GM21381 (cell line): ENCODE results near the gene EPC1.

Source experiments
- ATAC-seq: cut with Tn5 transposase; IDR thresholded peaks from one replicate; pipeline ENCODE4 v1.9.1; 2021; ENCODE audit warnings: mild to moderate bottlenecking, moderate library complexity; ENCODE audit not compliant: unreplicated experiment

The EPC1 gene

GRCh38 chr10:32298075-32298812 lies 48.7 kb downstream of the EPC1 start:
- no peak for ATAC-seq

DNA sequence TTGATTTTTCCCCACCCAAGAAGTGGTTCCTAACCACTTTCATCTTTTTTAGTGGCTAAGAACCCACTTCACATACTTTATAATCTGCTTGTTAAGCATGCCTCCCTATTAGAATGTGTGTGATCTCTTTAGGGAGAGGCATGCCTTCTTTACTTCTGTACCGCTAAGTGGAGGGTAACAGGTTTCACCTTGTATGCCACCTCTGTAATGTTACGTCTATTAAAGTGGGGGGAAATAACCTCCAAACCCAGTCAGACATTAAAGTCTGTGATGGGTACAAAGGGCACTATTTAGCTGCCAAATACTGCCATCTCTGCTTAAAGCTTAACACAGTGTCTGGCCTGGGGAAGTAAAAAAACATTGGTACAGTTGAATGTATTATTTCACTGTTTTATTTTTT lies 51.9 kb downstream of the EPC1 start:
- ATAC-seq, result no peak

- no peak for ATAC-seq
These were observed 53.4 kb downstream of the EPC1 start for GRCh38 chr10:32293581-32293980.

DNA sequence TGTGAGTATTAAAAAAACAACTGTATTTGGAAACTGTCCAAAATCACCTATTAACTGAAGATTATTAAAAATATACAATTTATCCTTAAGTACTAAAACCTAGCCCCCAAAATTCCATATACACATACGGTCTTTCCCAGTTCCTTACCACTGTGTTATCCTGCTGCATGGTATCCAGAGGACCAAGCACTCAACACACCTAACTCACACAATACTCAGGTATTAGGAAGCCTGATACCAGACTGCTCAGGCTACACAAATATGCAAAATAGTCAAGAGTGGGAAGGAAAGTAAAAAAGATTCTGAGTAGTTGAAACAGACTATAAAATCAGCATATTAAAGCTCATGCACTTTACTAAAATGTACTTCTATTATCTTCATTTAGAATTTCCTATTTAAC lies 67.2 kb downstream of the EPC1 start:
- ATAC-seq, result no peak

DNA sequence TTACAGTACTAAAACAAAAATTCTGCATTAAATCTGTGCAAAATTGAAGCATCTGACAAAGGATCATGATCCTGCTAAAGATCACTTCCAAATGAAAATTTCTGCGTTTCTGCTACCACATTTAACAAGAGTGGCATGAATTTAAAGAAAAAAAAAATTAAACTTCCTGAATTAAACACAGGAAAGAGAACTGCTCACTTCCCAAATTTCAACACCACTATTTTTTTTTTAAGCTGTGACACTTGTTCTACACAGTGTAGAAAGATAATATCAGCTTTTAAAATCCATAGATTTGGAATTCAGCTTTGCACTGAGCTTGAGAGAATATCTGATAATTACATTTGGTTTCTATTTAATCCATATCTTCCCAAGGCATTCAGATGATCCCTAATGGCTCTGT lies 73.6 kb downstream of the EPC1 start:
- ATAC-seq, result no peak

DNA sequence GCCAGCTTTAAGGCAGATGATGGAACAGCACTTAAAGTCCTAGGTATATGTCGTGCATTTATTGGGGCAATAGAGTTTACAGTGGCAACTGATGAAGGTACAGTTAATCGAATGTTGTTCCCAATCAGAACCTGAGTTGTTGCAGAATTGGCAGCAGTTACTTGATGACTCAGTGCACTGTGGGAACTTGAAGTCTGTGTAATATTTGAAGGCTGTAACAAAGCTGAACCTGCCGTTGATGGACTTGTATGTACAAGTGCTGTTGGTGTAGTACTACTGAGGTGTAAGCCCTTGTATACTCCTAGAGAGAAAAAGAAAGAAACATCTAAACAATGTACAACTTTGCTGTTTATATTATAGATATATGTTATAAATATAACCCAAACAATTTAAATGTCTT lies 75.3 kb downstream of the EPC1 start:
- no peak for ATAC-seq

DNA sequence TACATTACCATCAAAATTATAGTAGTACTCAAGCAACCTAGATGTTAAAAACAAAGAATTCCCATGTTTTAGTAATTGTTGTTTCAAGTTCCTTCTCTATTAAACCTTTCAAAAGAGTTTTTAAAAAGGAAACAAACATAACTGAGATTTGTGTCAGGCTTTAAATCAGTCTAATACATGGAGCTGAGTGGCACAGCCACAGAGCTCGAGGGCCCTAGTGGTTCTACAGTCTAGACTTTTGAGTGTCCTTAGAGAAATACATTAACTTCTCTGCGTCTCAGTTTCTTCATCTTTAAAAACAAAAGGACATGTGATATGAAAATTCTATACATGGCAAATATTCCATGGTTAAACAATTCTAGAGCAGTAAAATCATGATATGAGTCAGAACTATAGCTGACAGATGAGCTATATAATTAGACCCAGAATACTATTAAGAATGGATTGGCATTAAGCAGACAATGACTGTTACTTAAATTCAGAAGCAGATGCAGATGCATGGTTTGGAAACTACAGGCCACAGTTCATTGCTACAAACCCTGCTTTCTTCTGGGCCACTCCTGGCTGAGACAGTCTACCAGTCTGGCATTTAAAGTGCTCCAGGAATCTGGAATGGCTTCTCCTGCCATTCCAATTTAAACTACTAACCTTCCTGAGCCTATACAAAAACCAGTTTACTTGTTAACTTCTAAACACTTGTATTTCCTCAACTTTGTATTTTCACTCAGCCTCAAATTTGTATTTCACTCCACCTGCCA lies 77.4 kb downstream of the EPC1 start:
- ATAC-seq, result no peak

DNA sequence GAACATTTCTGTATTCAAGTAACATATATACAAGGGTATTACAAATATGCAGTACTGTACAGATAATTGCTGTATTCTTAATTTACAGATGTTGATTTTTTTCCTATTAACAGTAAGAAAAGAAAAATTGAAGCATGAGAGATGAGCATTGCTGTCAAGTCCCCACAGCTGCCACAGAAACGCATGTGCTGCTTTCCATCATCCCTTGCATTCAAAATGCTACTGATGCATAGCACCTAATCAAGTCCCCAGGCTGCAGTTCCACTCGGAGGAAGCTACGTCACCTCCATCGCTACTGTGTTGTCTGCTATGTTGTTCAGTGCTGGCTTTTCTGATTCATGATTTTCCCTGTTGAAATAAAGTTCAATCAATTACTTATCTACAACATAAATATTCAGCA lies 78.2 kb downstream of the EPC1 start:
- ATAC-seq, result no peak

GRCh38 chr10:32266979-32267378 lies 80.0 kb downstream of the EPC1 start:
- ATAC-seq, result no peak

- ATAC-seq, result no peak
These were observed 80.4 kb downstream of the EPC1 start for GRCh38 chr10:32266566-32266965.

DNA sequence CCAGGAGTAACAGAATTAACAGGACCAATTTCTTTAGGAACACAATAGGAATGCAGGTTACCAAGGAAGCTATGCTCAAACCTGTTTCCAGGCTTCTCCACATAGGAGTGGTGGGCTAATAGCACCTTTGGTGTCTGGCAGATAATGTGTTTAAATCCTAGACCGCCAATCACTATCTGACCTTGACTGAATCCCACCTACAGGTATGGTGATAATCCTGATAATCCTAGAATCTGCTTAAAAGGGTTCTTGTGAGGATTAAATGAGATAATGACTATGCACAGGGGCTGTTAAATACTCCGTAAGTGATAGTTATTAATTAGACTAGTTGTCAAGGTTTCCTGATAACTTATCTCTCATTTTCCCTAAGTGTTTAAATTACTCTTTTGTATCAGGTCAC lies 81.2 kb downstream of the EPC1 start:
- ATAC-seq, result no peak

DNA sequence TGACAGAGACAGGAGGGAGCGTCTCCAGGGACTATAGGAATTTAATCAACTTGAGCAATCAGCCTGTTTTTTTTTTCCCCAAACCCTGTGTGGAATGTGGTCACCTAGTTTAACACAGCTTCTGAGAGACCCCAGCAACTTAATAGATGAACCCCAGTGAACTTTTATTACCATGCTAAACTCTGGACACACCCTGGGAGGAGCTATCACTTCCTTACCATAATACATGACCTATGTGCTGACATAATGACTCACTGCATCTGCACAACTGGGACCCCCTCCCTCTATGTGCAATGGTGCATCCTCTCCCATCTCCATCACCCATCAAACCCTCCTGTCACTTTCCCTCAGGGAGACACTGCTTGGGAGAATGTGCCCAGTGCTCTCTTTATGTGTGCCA lies 83.7 kb downstream of the EPC1 start:
- ATAC-seq, result no peak

GRCh38 chr10:32259551-32259950 lies 87.4 kb downstream of the EPC1 start:
- no peak for ATAC-seq

DNA sequence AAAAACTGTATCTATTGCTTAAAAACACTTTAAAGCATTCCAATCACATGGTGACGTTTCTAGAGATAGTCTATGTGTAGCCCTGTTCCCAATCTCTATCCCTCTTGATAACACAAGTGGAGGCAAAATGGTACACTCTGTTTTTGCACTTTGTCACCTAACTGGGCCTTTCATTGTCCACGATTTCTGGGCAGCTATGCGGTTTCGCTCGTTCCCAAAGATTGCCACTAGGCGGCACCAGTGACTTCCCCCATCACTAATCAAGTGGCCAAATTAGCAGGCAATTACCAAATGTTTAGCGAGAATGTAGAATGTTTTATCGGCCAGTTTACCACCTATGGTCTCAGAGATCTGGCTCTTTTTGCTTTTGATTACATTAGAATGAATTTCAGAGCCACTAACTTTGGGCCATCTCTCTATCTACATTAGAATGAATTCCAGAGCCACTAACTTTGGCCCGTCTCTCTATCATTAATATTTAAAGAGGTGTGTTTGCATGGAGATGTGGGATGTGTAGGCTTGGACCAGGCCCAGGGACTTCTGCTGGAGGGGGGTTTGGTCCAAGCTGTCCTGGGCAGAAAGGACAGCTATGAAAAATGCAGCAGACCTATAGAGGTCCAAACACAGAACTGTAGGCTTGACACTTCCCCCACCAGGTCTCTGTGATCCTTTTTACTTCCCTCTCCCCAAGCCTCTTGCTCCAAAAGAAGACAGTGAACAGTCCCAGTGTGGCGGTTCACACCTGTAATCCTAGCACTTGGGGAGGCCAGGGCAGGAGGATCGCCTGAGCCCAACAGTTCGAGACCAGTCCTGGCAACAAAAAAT lies 90.1 kb downstream of the EPC1 start:
- ATAC-seq, result peak; percentile 69

- ATAC-seq, result no peak
These were observed 93.1 kb downstream of the EPC1 start for GRCh38 chr10:32253821-32254220.

DNA sequence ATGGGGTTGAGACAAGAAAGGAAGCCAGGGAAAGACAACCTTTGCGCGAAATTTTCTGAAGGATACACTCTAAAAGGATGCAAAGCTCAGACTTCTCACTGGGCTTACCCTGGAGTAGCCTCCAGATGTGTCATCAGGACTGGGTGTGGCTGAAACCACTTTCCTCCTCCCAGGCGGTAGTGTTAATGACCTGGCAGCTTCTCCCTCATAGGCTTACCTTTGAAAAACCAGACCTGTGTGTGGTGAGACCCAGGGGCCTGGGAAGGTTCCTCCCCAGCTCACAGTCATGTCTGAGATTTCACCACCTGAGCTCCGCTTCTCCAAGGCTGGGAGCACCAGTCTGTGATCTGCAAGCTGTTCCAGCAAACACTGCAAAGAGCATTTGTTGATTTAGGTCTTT lies 93.7 kb downstream of the EPC1 start:
- no peak for ATAC-seq

- ATAC-seq, result peak; percentile 74
These were observed 96.5 kb downstream of the EPC1 start for GRCh38 chr10:32250489-32250888.

- ATAC-seq, result no peak
These were observed 100.3 kb downstream of the EPC1 start for GRCh38 chr10:32246685-32247084.

GRCh38 chr10:32245760-32246159 lies 101.2 kb downstream of the EPC1 start:
- ATAC-seq, result no peak

GRCh38 chr10:32244421-32245207 lies 102.3 kb downstream of the EPC1 start:
- no peak for ATAC-seq

DNA sequence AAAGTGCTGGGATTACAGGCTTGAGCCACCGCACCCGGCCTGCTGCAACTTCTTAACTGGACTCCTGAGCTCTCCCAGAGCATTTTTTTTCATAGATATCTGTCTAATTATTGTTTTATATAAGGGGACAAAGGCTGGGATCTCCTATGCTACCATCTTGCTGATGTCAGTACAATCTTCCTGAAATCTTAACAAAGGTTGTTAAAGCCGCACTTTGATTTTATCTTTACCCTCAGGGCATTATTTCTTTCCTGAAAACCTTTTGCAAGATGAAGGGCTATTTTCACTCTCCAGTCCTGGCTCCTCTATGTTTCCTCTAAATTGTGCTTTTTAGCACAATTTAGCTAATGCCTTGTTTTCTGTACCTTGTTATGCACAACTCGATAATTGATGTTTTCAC lies 102.9 kb downstream of the EPC1 start:
- no peak for ATAC-seq
